HCT116 (cell line): ENCODE data around the gene C10orf105. TPM values are rescaled to one million over a fixed set of nuclear protein-coding genes. Genes with fewer than 3 reads are reported as not detected.

Experiments
- ATAC-seq: fragments of 200-7000 bp; cut with Tn5 transposase; 2 replicates; pipeline ENCODE4 v1.9.1; 2020; ENCODE audit warnings: mild to moderate bottlenecking, moderate library complexity
- BruUV-seq: library from RNA; stranded (reverse); fragments of 400-500 nt; replicated peaks from 2 replicates; lab custom pipeline; 2021; lab: Mats Ljungman, UMichigan
- CTCF ChIA-PET: fragments of 300-600 bp; sonication (Branson Sonifier 250); formaldehyde crosslinking; loops from one replicate; lab custom pipeline; 2021; ENCODE audit warnings: antibody characterized with exemption; lab: Charles Lee
- POLR2A ChIA-PET: fragments of 300-600, 350-600 bp; sonication (Branson Sonifier 250); formaldehyde crosslinking; loops from one replicate; lab custom pipeline; 2021; ENCODE audit warnings: antibody characterized with exemption; lab: Charles Lee
- RAD21 ChIA-PET, 2 experiments: fragments of 300-600 bp; sonication (Branson Sonifier 250); formaldehyde crosslinking; loops; one replicate each; lab custom pipeline; 2023; ENCODE audit warnings: low total read pairs in 2 of 2; ENCODE audit not compliant: uncharacterized antibody in 2 of 2, unreplicated experiment in 2 of 2, low non-redundant PET in 1 of 2; lab: Charles Lee
- DNase-seq: peaks from one replicate; pipeline ENCODE4 v3.0.0-alpha.2; 2010; ENCODE audit warnings: low read depth, low spot score
- H2AFZ ChIP-seq: fragments of 200-600 bp; shearing (Covaris generic), sonication (generic); 2 replicates; pipeline ENCODE4 v1.6.1; 2017; ENCODE audit warnings: low read depth, mixed run types, mixed read lengths, antibody characterized with exemption, low read length; ENCODE audit not compliant: poor library complexity, severe bottlenecking
- H3K27ac ChIP-seq: 2 replicates; pipeline ENCODE4 v1.5.1; 2012; ENCODE audit warnings: low read depth, low read length
- H3K27me3 ChIP-seq: fragments of 200-600 bp; sonication (generic); 2 replicates; pipeline ENCODE4 v1.6.1; 2016; ENCODE audit warnings: mixed run types, low read length, mixed read lengths; ENCODE audit not compliant: insufficient read depth
- H3K36me3 ChIP-seq, 2 experiments: fragments of 200-500 bp in 1 of 2; fragments of 200-600 bp in 1 of 2; sonication (Bioruptor generic) in 1 of 2; sonication (generic) in 1 of 2; 2 replicates each; pipeline versions ENCODE4 v1.5.1 to v1.6.1; 2014 to 2016; ENCODE audit warnings: low read length in 2 of 2, inconsistent platforms in 1 of 2, mixed read lengths in 1 of 2, mixed run types in 1 of 2; ENCODE audit not compliant: insufficient read depth in 2 of 2, control insufficient read depth in 1 of 2
- H3K4me1 ChIP-seq, 2 experiments: fragments of 200-600 bp in 1 of 2; sonication (generic) in 1 of 2; 2 replicates each; pipeline versions ENCODE4 v1.5.1 to v1.6.1; 2012 to 2017; ENCODE audit warnings: low read length in 2 of 2, inconsistent platforms in 1 of 2, mild to moderate bottlenecking in 1 of 2, mixed read lengths in 1 of 2, mixed run types in 1 of 2, moderate library complexity in 1 of 2; ENCODE audit not compliant: insufficient read depth in 2 of 2, control insufficient read depth in 1 of 2
- H3K4me2 ChIP-seq: fragments of 200-600 bp; sonication (generic); 2 replicates; pipeline ENCODE4 v1.6.1; 2017; ENCODE audit warnings: mixed run types, low read length, mixed read lengths
- H3K4me3 ChIP-seq, 2 experiments: fragments of 200-600 bp in 1 of 2; sonication (generic) in 1 of 2; replicated peaks in 1 of 2; 2 replicates each; pipeline ENCODE4 v1.5.1; 2011 to 2016; ENCODE audit warnings: low read length in 2 of 2, control low read depth in 1 of 2, low read depth in 1 of 2, mild to moderate bottlenecking in 1 of 2, mixed read lengths in 1 of 2, mixed run types in 1 of 2
- H3K79me2 ChIP-seq: fragments of 200-600 bp; sonication (generic); 2 replicates; pipeline ENCODE4 v1.6.1; 2017; ENCODE audit warnings: mild to moderate bottlenecking, mixed run types, low read length, moderate library complexity, mixed read lengths; ENCODE audit not compliant: insufficient read depth
- H3K9ac ChIP-seq: fragments of 200-600 bp; sonication (generic); 2 replicates; pipeline ENCODE4 v1.6.1; 2016; ENCODE audit warnings: low read length, mixed read lengths
- H3K9me2 ChIP-seq: fragments of 200-600 bp; sonication (generic), shearing (Covaris generic); 2 replicates; pipeline ENCODE4 v1.6.1; 2017; ENCODE audit warnings: mixed run types, mild to moderate bottlenecking, moderate library complexity; ENCODE audit not compliant: insufficient read depth
- H3K9me3 ChIP-seq, 2 experiments: fragments of 200-500 bp in 1 of 2; fragments of 200-600 bp in 1 of 2; sonication (Bioruptor generic) in 1 of 2; sonication (generic) in 1 of 2; 2 replicates each; pipeline ENCODE4 v1.6.1; 2014 to 2017; ENCODE audit warnings: low read length in 2 of 2, mixed read lengths in 2 of 2, inconsistent platforms in 1 of 2, low read depth in 1 of 2, mild to moderate bottlenecking in 1 of 2, mixed run types in 1 of 2, moderate library complexity in 1 of 2; ENCODE audit not compliant: control insufficient read depth in 1 of 2, insufficient read depth in 1 of 2
- H4K20me1 ChIP-seq: fragments of 200-600 bp; sonication (generic), shearing (Covaris generic); 2 replicates; pipeline ENCODE4 v1.6.1; 2017; ENCODE audit warnings: mixed run types, mild to moderate bottlenecking, moderate library complexity; ENCODE audit not compliant: insufficient read depth
- CBX3 ChIP-seq: IDR thresholded peaks from 2 replicates; pipeline ENCODE4 v1.6.1; 2012; ENCODE audit warnings: low read depth
- CEBPB ChIP-seq: IDR thresholded peaks from 2 replicates; pipeline ENCODE4 v1.6.1; 2012; ENCODE audit warnings: low read depth
- EZH2 ChIP-seq: fragments of 200-600 bp; sonication (generic); IDR thresholded peaks from 2 replicates; pipeline ENCODE4 v1.6.1; 2017; ENCODE audit warnings: antibody characterized with exemption, mixed run types
- EZH2phosphoT487 ChIP-seq: fragments of 200-600 bp; IDR thresholded peaks from 2 replicates; pipeline ENCODE4 v1.6.1; 2018; ENCODE audit warnings: antibody characterized with exemption, borderline replicate concordance
- JUND ChIP-seq: IDR thresholded peaks from 2 replicates; pipeline ENCODE4 v1.6.1; 2012
- POLR2A ChIP-seq: IDR thresholded peaks from 2 replicates; pipeline ENCODE4 v1.7.0; 2011; ENCODE audit warnings: borderline replicate concordance; ENCODE audit not compliant: insufficient read depth, insufficient read length; ENCODE audit errors: extremely low read depth
- intact Hi-C: fragments of 100-400 bp; cut with micrococcal nuclease; formaldehyde crosslinking; loops from 2 replicates; pipeline ENCODE4 v1.10.0; 2022
- total RNA-seq: library from RNA; stranded (reverse); gene quantifications from one replicate; pipeline ENCODE4 v1.2.1, GENCODE V29; 2021; ENCODE audit not compliant: unreplicated experiment
- TF ChIP-seq, protein P1 (sequence below): IDR thresholded peaks from 2 replicates; pipeline ENCODE4 v1.6.1; 2011; ENCODE audit warnings: mild to moderate bottlenecking, low read length, moderate library complexity; ENCODE audit not compliant: insufficient replicate concordance; ENCODE audit errors: extremely low read depth
- TF ChIP-seq, protein P2 (sequence below): IDR thresholded peaks from 2 replicates; pipeline ENCODE4 v1.6.1; 2012; ENCODE audit warnings: low read depth

The C10orf105 gene
- total RNA-seq, 1 experiment from 2014 or later, result not detected

DNA sequence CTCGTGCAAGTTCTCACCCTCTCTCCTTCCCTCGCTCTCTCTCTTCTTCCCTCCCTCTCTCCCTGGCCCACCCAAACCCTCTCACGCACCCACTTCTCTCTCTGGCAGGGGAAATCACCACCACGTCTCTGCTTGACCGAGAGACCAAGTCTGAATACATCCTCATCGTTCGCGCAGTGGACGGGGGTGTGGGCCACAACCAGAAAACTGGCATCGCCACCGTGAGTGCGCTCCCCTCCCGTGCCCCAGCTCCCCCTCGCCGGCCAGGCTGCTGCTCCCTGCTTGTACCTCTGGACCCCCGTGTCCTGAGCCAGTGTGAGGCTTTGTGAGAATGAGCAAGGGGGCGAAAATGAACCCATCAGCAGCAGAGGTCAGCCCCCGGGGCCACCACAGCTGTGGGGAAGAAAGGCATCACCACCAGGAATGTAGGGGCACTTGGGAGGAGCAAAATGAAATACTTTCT, 25.5 kb downstream of the C10orf105 start:
- CTCF ChIA-PET, result interaction anchor here (0.8 kb wide), 1 partner anchor 81 kb away, joined by 3 read pairs; no protein-coding TSS in a partner anchor
- intact Hi-C loops, result no loop called here
- H3K9ac ChIP-seq, result no peak overlapping the region

More for the DNA sequence above, 25.5 kb downstream of the C10orf105 start:
- ChIA-PET RAD21 (no interaction called here), POLR2A (no interaction called here)
- no peak for ATAC-seq
- Histone ChIP-seq H3K4me1 (peaks cover 0 to 8% of the 10 kb centered on the region in 2 experiments; a peak in 1 of 4 replicates), H3K4me3 (no peak overlapping the region), H3K4me2 (no peak overlapping the region), H3K36me3 (no peaks in the 10 kb centered on the region), H3K9me2 (no peaks in the 10 kb centered on the region), H3K27me3 (no peaks in the 10 kb centered on the region), H3K79me2 (no peaks in the 10 kb centered on the region), H3K27ac (no peak overlapping the region), H4K20me1 (no peaks in the 10 kb centered on the region), H2AFZ (no peak overlapping the region), H3K9me3 (no peaks in the 10 kb centered on the region)
- BruUV-seq, result no TSS peak
- DNase-seq, result no peak
- no peak for TF ChIP-seq EZH2
- TF ChIP-seq, protein P1, sequence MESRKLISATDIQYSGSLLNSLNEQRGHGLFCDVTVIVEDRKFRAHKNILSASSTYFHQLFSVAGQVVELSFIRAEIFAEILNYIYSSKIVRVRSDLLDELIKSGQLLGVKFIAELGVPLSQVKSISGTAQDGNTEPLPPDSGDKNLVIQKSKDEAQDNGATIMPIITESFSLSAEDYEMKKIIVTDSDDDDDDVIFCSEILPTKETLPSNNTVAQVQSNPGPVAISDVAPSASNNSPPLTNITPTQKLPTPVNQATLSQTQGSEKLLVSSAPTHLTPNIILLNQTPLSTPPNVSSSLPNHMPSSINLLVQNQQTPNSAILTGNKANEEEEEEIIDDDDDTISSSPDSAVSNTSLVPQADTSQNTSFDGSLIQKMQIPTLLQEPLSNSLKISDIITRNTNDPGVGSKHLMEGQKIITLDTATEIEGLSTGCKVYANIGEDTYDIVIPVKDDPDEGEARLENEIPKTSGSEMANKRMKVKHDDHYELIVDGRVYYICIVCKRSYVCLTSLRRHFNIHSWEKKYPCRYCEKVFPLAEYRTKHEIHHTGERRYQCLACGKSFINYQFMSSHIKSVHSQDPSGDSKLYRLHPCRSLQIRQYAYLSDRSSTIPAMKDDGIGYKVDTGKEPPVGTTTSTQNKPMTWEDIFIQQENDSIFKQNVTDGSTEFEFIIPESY, result no peak
- TF ChIP-seq, protein P2, sequence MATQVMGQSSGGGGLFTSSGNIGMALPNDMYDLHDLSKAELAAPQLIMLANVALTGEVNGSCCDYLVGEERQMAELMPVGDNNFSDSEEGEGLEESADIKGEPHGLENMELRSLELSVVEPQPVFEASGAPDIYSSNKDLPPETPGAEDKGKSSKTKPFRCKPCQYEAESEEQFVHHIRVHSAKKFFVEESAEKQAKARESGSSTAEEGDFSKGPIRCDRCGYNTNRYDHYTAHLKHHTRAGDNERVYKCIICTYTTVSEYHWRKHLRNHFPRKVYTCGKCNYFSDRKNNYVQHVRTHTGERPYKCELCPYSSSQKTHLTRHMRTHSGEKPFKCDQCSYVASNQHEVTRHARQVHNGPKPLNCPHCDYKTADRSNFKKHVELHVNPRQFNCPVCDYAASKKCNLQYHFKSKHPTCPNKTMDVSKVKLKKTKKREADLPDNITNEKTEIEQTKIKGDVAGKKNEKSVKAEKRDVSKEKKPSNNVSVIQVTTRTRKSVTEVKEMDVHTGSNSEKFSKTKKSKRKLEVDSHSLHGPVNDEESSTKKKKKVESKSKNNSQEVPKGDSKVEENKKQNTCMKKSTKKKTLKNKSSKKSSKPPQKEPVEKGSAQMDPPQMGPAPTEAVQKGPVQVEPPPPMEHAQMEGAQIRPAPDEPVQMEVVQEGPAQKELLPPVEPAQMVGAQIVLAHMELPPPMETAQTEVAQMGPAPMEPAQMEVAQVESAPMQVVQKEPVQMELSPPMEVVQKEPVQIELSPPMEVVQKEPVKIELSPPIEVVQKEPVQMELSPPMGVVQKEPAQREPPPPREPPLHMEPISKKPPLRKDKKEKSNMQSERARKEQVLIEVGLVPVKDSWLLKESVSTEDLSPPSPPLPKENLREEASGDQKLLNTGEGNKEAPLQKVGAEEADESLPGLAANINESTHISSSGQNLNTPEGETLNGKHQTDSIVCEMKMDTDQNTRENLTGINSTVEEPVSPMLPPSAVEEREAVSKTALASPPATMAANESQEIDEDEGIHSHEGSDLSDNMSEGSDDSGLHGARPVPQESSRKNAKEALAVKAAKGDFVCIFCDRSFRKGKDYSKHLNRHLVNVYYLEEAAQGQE, result no peak
- no peak for TF ChIP-seq CEBPB
- TF ChIP-seq CBX3, result no peak
- no peak for TF ChIP-seq EZH2phosphoT487
- no peak for TF ChIP-seq JUND
- no peak for TF ChIP-seq POLR2A
